ENCODE measurements around the gene CAMK1.

Gene CAMK1

GRCh38 chr3:9770276-9770812 is 597 bp upstream of the CAMK1 start:
- peak; percentile 8 to 27 for DNase-seq

GRCh38 chr3:9769012-9769411 is 735 bp downstream of the CAMK1 start:
- DNase-seq: no peak

- DNase-seq: no peak
Observed at GRCh38 chr3:9768141-9768775, 1.5 kb downstream of the CAMK1 start.

GRCh38 chr3:9767418-9767817 is 2.3 kb downstream of the CAMK1 start:
- peak; percentile 70 to 73 for DNase-seq

- DNase-seq: no peak
Observed at GRCh38 chr3:9765865-9766264, 3.9 kb downstream of the CAMK1 start.

GRCh38 chr3:9762871-9763270 is 6.9 kb downstream of the CAMK1 start:
- no peak for DNase-seq

- no peak for DNase-seq
Observed at GRCh38 chr3:9761919-9762318, 7.8 kb downstream of the CAMK1 start.

GRCh38 chr3:9760779-9761505 is 8.8 kb downstream of the CAMK1 start:
- no peak for DNase-seq

GRCh38 chr3:9757427-9757826 is 12.3 kb downstream of the CAMK1 start:
- no peak for DNase-seq

- no peak for DNase-seq
Observed at GRCh38 chr3:9754678-9755077, 15.1 kb downstream of the CAMK1 start.

GRCh38 chr3:9750556-9751411 is 19.0 kb downstream of the CAMK1 start:
- no peak for DNase-seq

GRCh38 chr3:9749645-9750555 is 19.8 kb downstream of the CAMK1 start, which contains the start of gene OGG1:
Gene OGG1 (plus strand): TSS chr3:9749952. CDS start chr3:9750287, 335 bp downstream.
- DNase-seq: peak; percentile 99

- no peak for DNase-seq
Observed at GRCh38 chr3:9749296-9749644, 20.5 kb downstream of the CAMK1 start.

- DNase-seq: no peak
Observed at GRCh38 chr3:9748031-9748430, 21.7 kb downstream of the CAMK1 start.

- DNase-seq: peak; percentile 23 to 52
Observed at GRCh38 chr3:9747267-9747666, 22.5 kb downstream of the CAMK1 start.

GRCh38 chr3:9746330-9746729 is 23.4 kb downstream of the CAMK1 start:
- DNase-seq: no peak

- no peak for DNase-seq
Observed at GRCh38 chr3:9745521-9745920, 24.2 kb downstream of the CAMK1 start.

- DNase-seq: no peak
Observed at GRCh38 chr3:9744162-9744561, 25.6 kb downstream of the CAMK1 start.

GRCh38 chr3:9743548-9743947 is 26.2 kb downstream of the CAMK1 start:
- no peak for DNase-seq

- no peak for DNase-seq
Observed at GRCh38 chr3:9742560-9742959, 27.2 kb downstream of the CAMK1 start.

GRCh38 chr3:9739181-9739580 is 30.6 kb downstream of the CAMK1 start:
- no peak for DNase-seq

GRCh38 chr3:9736831-9737230 is 32.9 kb downstream of the CAMK1 start:
- DNase-seq: no peak

All from inflammatory macrophage (primary cell).